ENCODE measurements around the gene LPAR2.

The LPAR2 gene

GRCh38 chr19:19652482-19653295 lies 24.7 kb upstream of the LPAR2 start:
- no peak for DNase-seq

GRCh38 chr19:19651076-19651475 lies 23.1 kb upstream of the LPAR2 start:
- DNase-seq: no peak

- no peak for DNase-seq
Observed at GRCh38 chr19:19650331-19650730, 22.3 kb upstream of the LPAR2 start.

- no peak for DNase-seq
Observed at GRCh38 chr19:19649580-19649995, 21.6 kb upstream of the LPAR2 start.

GRCh38 chr19:19649155-19649554 lies 21.1 kb upstream of the LPAR2 start:
- DNase-seq: no peak

GRCh38 chr19:19647037-19647835 lies 19.2 kb upstream of the LPAR2 start:
- no peak for DNase-seq

GRCh38 chr19:19645233-19645870 lies 17.3 kb upstream of the LPAR2 start:
- no peak for DNase-seq

- DNase-seq: no peak
Observed at GRCh38 chr19:19644054-19644388, 16.0 kb upstream of the LPAR2 start.

GRCh38 chr19:19643158-19644053 lies 15.4 kb upstream of the LPAR2 start, which contains the start of gene GMIP:
TSS of gene GMIP (minus strand) at chr19:19643657. CDS start at chr19:19643529, 128 bp downstream.
- DNase-seq: peak; percentile 50 to 78

- DNase-seq: peak in 1 of 2 donors; percentile 36
Observed at GRCh38 chr19:19642506-19643157, 14.6 kb upstream of the LPAR2 start.

- DNase-seq: no peak
Observed at GRCh38 chr19:19637523-19638251, 9.7 kb upstream of the LPAR2 start.

GRCh38 chr19:19637186-19637522 lies 9.1 kb upstream of the LPAR2 start:
- no peak for DNase-seq

GRCh38 chr19:19636573-19637185 lies 8.7 kb upstream of the LPAR2 start:
- no peak for DNase-seq

GRCh38 chr19:19635313-19635702 lies 7.3 kb upstream of the LPAR2 start:
- no peak for DNase-seq

- no peak for DNase-seq
Observed at GRCh38 chr19:19634516-19635312, 6.7 kb upstream of the LPAR2 start.

- no peak for DNase-seq
Observed at GRCh38 chr19:19633711-19634515, 5.9 kb upstream of the LPAR2 start.

- no peak for DNase-seq
Observed at GRCh38 chr19:19632661-19633060, 4.6 kb upstream of the LPAR2 start.

- DNase-seq: no peak
Observed at GRCh38 chr19:19631346-19631745, 3.3 kb upstream of the LPAR2 start.

- DNase-seq: no peak
Observed at GRCh38 chr19:19630426-19630825, 2.4 kb upstream of the LPAR2 start.
